Immature natural killer cell (primary cell): Measurements from ENCODE around the gene ACTL8. TPM values are rescaled to one million over a fixed set of nuclear protein-coding genes. Genes with fewer than 3 reads are reported as not detected.

Experiments used
- DNase-seq, 3 donors: peaks; one replicate each; pipeline ENCODE4 v3.0.0; 2022; ENCODE audit warnings: mixed read lengths in 1 of 3
- H3K27ac Mint-ChIP-seq, 6 donors: one replicate each; pipeline ENCODE4 v1.8.0; 2020; ENCODE audit warnings: mixed read lengths in 6 of 6, mild to moderate bottlenecking in 5 of 6, inconsistent platforms in 4 of 6, moderate library complexity in 3 of 6
- H3K27me3 Mint-ChIP-seq, 3 donors: one replicate each; pipeline ENCODE4 v1.8.0; 2020 to 2021; ENCODE audit warnings: low read depth in 3 of 3, mild to moderate bottlenecking in 3 of 3, mixed read lengths in 3 of 3, moderate library complexity in 3 of 3, inconsistent platforms in 1 of 3
- H3K36me3 Mint-ChIP-seq, 3 donors: one replicate each; pipeline ENCODE4 v1.8.0; 2020; ENCODE audit warnings: mixed read lengths in 3 of 3, inconsistent platforms in 2 of 3, mild to moderate bottlenecking in 2 of 3
- H3K4me1 Mint-ChIP-seq, 2 donors: one replicate each; pipeline ENCODE4 v1.8.0; 2020; ENCODE audit warnings: inconsistent platforms in 2 of 2, mild to moderate bottlenecking in 2 of 2, mixed read lengths in 2 of 2, moderate library complexity in 1 of 2
- H3K4me3 Mint-ChIP-seq, 5 donors: one replicate each; pipeline ENCODE4 v1.8.0; 2020; ENCODE audit warnings: mild to moderate bottlenecking in 5 of 5, mixed read lengths in 5 of 5, inconsistent platforms in 3 of 5, moderate library complexity in 3 of 5
- H3K9me3 Mint-ChIP-seq, 6 donors: one replicate each; pipeline ENCODE4 v1.8.0; 2020; ENCODE audit warnings: mild to moderate bottlenecking in 6 of 6, mixed read lengths in 6 of 6, inconsistent platforms in 4 of 6, moderate library complexity in 3 of 6
- polyA plus RNA-seq, 3 donors: library from polyadenylated mRNA; unstranded; fragments of 300-500 nt; fragmentation: Illumina TruSeq; gene quantifications; one replicate each; pipeline ENCODE4 v1.2.3, GENCODE V29; 2021

Gene ACTL8
- polyA plus RNA-seq, 3 donors from 2014 or later: not detected

- H3K36me3 Mint-ChIP-seq: no peaks in the 10 kb centered on the region
- no peaks in the 10 kb centered on the region for H3K4me1 Mint-ChIP-seq
- peaks cover 2 to 11% (median 7%) of the 10 kb centered on the region in 3 donors for H3K27me3 Mint-ChIP-seq
- no peak overlapping the region for H3K27ac Mint-ChIP-seq
- no peak overlapping the region for H3K4me3 Mint-ChIP-seq
- DNase-seq: no peak
- no peaks in the 10 kb centered on the region for H3K9me3 Mint-ChIP-seq
Observed at GRCh38 chr1:17791055-17791390, 35.9 kb downstream of the ACTL8 start.

GRCh38 chr1:17791480-17791879 lies 36.3 kb downstream of the ACTL8 start:
- Mint-ChIP-seq H3K9me3 (no peaks in the 10 kb centered on the region), H3K4me1 (no peaks in the 10 kb centered on the region), H3K4me3 (no peak overlapping the region), H3K27me3 (peaks cover 2 to 11% (median 7%) of the 10 kb centered on the region in 3 donors), H3K27ac (no peak overlapping the region), H3K36me3 (no peaks in the 10 kb centered on the region)
- no peak for DNase-seq

- Mint-ChIP-seq H3K4me3 (no peak overlapping the region), H3K27ac (no peak overlapping the region), H3K9me3 (no peaks in the 10 kb centered on the region), H3K27me3 (peaks cover 2 to 11% (median 7%) of the 10 kb centered on the region in 3 donors), H3K4me1 (no peaks in the 10 kb centered on the region), H3K36me3 (no peaks in the 10 kb centered on the region)
- DNase-seq: no peak
Observed at GRCh38 chr1:17792421-17792820, 37.3 kb downstream of the ACTL8 start.

- H3K9me3 Mint-ChIP-seq: no peaks in the 10 kb centered on the region
- no peaks in the 10 kb centered on the region for H3K4me1 Mint-ChIP-seq
- no peak overlapping the region for H3K27ac Mint-ChIP-seq
- no peaks in the 10 kb centered on the region for H3K36me3 Mint-ChIP-seq
- peaks cover 4 to 8% (median 7%) of the 10 kb centered on the region in 3 donors for H3K27me3 Mint-ChIP-seq
- no peak overlapping the region for H3K4me3 Mint-ChIP-seq
- DNase-seq: no peak
Observed at GRCh38 chr1:17795081-17795809, 40.1 kb downstream of the ACTL8 start.

GRCh38 chr1:17795836-17796645 lies 40.9 kb downstream of the ACTL8 start:
- no peaks in the 10 kb centered on the region for H3K4me1 Mint-ChIP-seq
- no peak overlapping the region for H3K4me3 Mint-ChIP-seq
- no peak overlapping the region for H3K27ac Mint-ChIP-seq
- no peaks in the 10 kb centered on the region for H3K36me3 Mint-ChIP-seq
- H3K9me3 Mint-ChIP-seq: no peaks in the 10 kb centered on the region
- peaks cover 4 to 7% (median 6%) of the 10 kb centered on the region in 3 donors for H3K27me3 Mint-ChIP-seq
- DNase-seq: no peak

- DNase-seq: no peak
- no peaks in the 10 kb centered on the region for H3K36me3 Mint-ChIP-seq
- H3K27me3 Mint-ChIP-seq: peaks cover 4 to 11% (median 8%) of the 10 kb centered on the region in 3 donors
- no peak overlapping the region for H3K27ac Mint-ChIP-seq
- no peak overlapping the region for H3K4me3 Mint-ChIP-seq
- H3K9me3 Mint-ChIP-seq: no peaks in the 10 kb centered on the region
- no peaks in the 10 kb centered on the region for H3K4me1 Mint-ChIP-seq
Observed at GRCh38 chr1:17797478-17797877, 42.3 kb downstream of the ACTL8 start.

- no peak overlapping the region for H3K27ac Mint-ChIP-seq
- no peaks in the 10 kb centered on the region for H3K9me3 Mint-ChIP-seq
- H3K4me1 Mint-ChIP-seq: no peaks in the 10 kb centered on the region
- no peak overlapping the region for H3K4me3 Mint-ChIP-seq
- DNase-seq: no peak
- no peaks in the 10 kb centered on the region for H3K36me3 Mint-ChIP-seq
- H3K27me3 Mint-ChIP-seq: peaks cover 2 to 11% (median 8%) of the 10 kb centered on the region in 3 donors
Observed at GRCh38 chr1:17798011-17798410, 42.9 kb downstream of the ACTL8 start.

- Mint-ChIP-seq H3K36me3 (no peaks in the 10 kb centered on the region), H3K27me3 (peaks cover 2 to 7% (median 5%) of the 10 kb centered on the region in 3 donors), H3K4me3 (no peak overlapping the region), H3K4me1 (no peaks in the 10 kb centered on the region), H3K9me3 (no peaks in the 10 kb centered on the region), H3K27ac (no peak overlapping the region)
- DNase-seq: no peak
Observed at GRCh38 chr1:17798799-17799382, 43.8 kb downstream of the ACTL8 start.

GRCh38 chr1:17799642-17800041 lies 44.5 kb downstream of the ACTL8 start:
- Mint-ChIP-seq H3K4me1 (no peaks in the 10 kb centered on the region), H3K9me3 (no peaks in the 10 kb centered on the region), H3K27me3 (peaks cover 2 to 7% (median 4%) of the 10 kb centered on the region in 3 donors), H3K27ac (no peak overlapping the region), H3K36me3 (no peaks in the 10 kb centered on the region), H3K4me3 (no peak overlapping the region)
- no peak for DNase-seq

GRCh38 chr1:17802164-17802563 lies 47.0 kb downstream of the ACTL8 start:
- DNase-seq: no peak
- no peaks in the 10 kb centered on the region for H3K4me1 Mint-ChIP-seq
- peaks cover 2 to 7% (median 6%) of the 10 kb centered on the region in 3 donors for H3K27me3 Mint-ChIP-seq
- no peaks in the 10 kb centered on the region for H3K36me3 Mint-ChIP-seq
- H3K9me3 Mint-ChIP-seq: no peaks in the 10 kb centered on the region
- no peak overlapping the region for H3K27ac Mint-ChIP-seq
- no peak overlapping the region for H3K4me3 Mint-ChIP-seq

GRCh38 chr1:17802945-17803344 lies 47.8 kb downstream of the ACTL8 start:
- Mint-ChIP-seq H3K36me3 (no peaks in the 10 kb centered on the region), H3K4me1 (no peaks in the 10 kb centered on the region)

GRCh38 chr1:17805869-17806684 lies 50.9 kb downstream of the ACTL8 start:
- Mint-ChIP-seq H3K4me3 (no peak overlapping the region), H3K4me1 (no peaks in the 10 kb centered on the region)
- DNase-seq: no peak

More at GRCh38 chr1:17802945-17803344, 47.8 kb downstream of the ACTL8 start:
- DNase-seq: no peak
- Mint-ChIP-seq H3K27ac (no peak overlapping the region), H3K9me3 (no peaks in the 10 kb centered on the region), H3K27me3 (peaks cover 2 to 7% (median 4%) of the 10 kb centered on the region in 3 donors), H3K4me3 (no peak overlapping the region)

GRCh38 chr1:17808816-17809215 lies 53.7 kb downstream of the ACTL8 start:
- Mint-ChIP-seq H3K9me3 (peaks cover 0 to 2% (median 0%) of the 10 kb centered on the region in 6 donors), H3K4me1 (no peaks in the 10 kb centered on the region), H3K27me3 (peaks cover 0 to 2% (median 1%) of the 10 kb centered on the region in 3 donors), H3K27ac (no peak overlapping the region), H3K4me3 (no peak overlapping the region), H3K36me3 (no peaks in the 10 kb centered on the region)
- no peak for DNase-seq

More at GRCh38 chr1:17805869-17806684, 50.9 kb downstream of the ACTL8 start:
- Mint-ChIP-seq H3K9me3 (no peaks in the 10 kb centered on the region), H3K36me3 (no peaks in the 10 kb centered on the region), H3K27me3 (peaks cover 0 to 7% (median 4%) of the 10 kb centered on the region in 3 donors), H3K27ac (no peak overlapping the region)
